OCI-M1 (cell line): Measurements from ENCODE around the gene RPP25L.

Experiments used
- DNase-seq: peaks from one replicate; lab custom pipeline; 2025; lab: John Stamatoyannopoulos, UW

Gene RPP25L

GRCh38 chr9:34568774-34569173 is 43.1 kb downstream of the RPP25L start:
- no peak for DNase-seq

- no peak for DNase-seq
Measured at GRCh38 chr9:34568133-34568532, 43.8 kb downstream of the RPP25L start.

DNA sequence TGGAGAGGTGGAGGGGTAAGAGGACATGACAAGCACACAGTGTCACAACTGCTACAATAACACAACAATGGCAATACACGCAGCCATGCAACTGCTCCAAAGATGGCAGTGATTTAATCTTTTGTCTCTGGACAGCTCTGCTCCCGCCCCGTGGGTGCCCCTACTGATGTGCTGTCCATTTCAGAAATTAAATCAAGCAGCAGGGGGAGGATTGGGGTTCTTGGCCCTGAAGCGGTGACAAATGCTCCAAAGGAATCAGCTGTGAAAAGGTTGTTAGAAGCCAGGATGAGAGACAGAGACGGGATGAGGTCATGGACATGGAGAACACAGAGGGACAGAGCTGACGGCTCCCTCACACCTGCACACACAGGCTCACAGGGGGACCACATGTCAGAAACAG is 44.9 kb downstream of the RPP25L start:
- DNase-seq = no peak

- DNase-seq = no peak
Measured at GRCh38 chr9:34566322-34566721, 45.6 kb downstream of the RPP25L start.

- DNase-seq = no peak
Measured at GRCh38 chr9:34565856-34566255, 46.0 kb downstream of the RPP25L start.

DNA sequence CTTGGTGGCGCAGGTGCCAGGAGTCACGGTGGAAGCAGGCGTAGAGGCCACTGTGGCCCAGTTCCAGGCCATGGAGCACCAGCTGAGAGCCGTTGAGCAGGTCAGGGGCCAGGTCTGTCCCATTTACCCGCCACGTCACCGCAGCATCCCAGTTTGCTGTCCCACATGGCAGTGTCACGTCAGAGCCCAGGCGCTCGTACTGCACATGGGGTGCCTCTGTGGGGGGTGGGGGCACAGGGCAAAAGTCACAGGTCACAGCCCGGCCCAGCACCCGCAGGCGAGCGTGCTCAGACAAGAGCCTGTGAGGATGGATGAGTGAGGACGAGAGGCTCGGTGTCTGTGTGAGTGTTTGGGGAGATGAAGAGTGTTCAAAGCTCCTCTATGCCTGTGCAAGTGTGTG is 47.3 kb downstream of the RPP25L start:
- no peak for DNase-seq

DNA sequence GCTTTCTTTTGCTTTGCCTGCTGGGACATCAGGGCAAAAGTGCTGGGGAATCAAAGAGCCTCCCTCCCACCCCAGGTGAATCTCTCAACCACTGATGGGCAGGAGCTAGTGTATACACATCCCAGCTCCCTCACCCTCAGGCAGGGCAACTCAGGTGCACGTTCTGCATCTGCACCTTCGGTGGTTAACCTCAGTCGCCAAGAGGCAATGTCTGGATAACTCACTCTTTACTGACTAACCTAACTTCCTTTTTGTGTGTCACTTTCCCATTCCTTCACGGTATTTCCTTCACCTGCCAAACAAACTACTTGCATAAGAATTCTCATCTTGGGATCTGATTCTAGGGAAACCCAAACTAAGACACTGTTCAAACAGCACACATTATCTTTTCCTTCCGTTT is 48.6 kb downstream of the RPP25L start:
- no peak for DNase-seq

DNA sequence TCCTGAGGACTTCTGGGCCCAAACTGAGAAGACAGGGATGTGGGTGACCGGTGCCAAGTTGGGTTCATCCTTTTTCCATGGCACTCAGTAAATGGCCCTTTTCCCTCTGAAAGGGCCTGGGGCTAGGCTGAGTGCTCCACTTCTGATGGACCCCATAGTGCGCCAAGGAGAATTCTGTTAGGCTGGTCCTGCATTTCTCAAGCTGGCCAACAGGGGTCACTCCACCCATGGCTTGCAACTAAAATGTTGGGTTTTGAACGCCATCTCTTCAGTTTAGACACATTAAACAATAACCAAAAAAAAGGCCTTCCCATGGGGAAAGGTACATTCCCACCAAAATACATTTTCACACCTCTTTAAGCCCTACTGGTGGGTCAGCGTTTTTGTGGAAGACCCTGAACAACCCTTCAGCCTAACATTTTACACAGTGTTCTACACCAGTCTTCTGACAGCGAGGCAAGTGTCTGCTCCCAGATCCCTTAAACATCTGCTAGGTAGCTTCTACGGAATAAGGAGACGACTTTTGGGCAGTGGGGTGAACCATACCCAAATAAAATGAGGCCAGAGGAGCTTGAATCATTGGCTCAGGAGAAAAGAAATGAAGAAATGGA is 49.7 kb downstream of the RPP25L start:
- DNase-seq = peak; percentile 18

GRCh38 chr9:34560599-34561214 is 51.2 kb downstream of the RPP25L start:
- DNase-seq = no peak
